GM23338 (cell line): ENCODE results near the gene FHIT. TPM values are rescaled to one million over a fixed set of nuclear protein-coding genes. Genes with fewer than 3 reads are reported as not detected.

Experiments used
- ATAC-seq: fragments of 200-7000 bp; cut with Tn5 transposase; 3 replicates; pipeline ENCODE4 v1.9.1; 2020
- DNase-seq: peaks from one replicate; pipeline ENCODE4 v3.0.0-alpha.2; 2015; ENCODE audit warnings: low spot score
- H2AFZ ChIP-seq: fragments of 200-600 bp; sonication (generic); 2 replicates; pipeline ENCODE4 v1.8.0; 2016; ENCODE audit warnings: antibody characterized with exemption, mild to moderate bottlenecking, moderate library complexity
- H3F3A ChIP-seq: fragments of 200-600 bp; sonication (generic); replicated peaks from 2 replicates; pipeline ENCODE4 v1.8.0; 2017; ENCODE audit warnings: antibody characterized with exemption, mixed run types, low read depth
- H3K27ac ChIP-seq: fragments of 200-600 bp; sonication (generic); 2 replicates; pipeline ENCODE4 v1.6.1; 2016; ENCODE audit warnings: low read depth
- H3K27me3 ChIP-seq: fragments of 200-600 bp; sonication (generic); 2 replicates; pipeline ENCODE4 v1.8.0; 2016; ENCODE audit warnings: mild to moderate bottlenecking, mixed run types, moderate library complexity; ENCODE audit not compliant: insufficient read depth
- H3K36me3 ChIP-seq: fragments of 200-600 bp; sonication (generic); 2 replicates; pipeline ENCODE4 v1.8.0; 2016; ENCODE audit warnings: mild to moderate bottlenecking; ENCODE audit not compliant: insufficient read depth
- H3K4me1 ChIP-seq: fragments of 200-600 bp; sonication (generic); 2 replicates; pipeline ENCODE4 v1.8.0; 2016; ENCODE audit warnings: mild to moderate bottlenecking, moderate library complexity; ENCODE audit not compliant: insufficient read depth
- H3K4me2 ChIP-seq: fragments of 200-600 bp; sonication (generic); 2 replicates; pipeline ENCODE4 v1.7.1; 2017; ENCODE audit warnings: mixed run types
- H3K4me3 ChIP-seq: fragments of 200-600 bp; sonication (generic); 2 replicates; pipeline ENCODE4 v1.6.1; 2016; ENCODE audit warnings: mixed run types
- H3K79me2 ChIP-seq: fragments of 200-600 bp; sonication (generic); replicated peaks from 2 replicates; pipeline ENCODE4 v1.8.0; 2017; ENCODE audit warnings: mild to moderate bottlenecking; ENCODE audit not compliant: insufficient read depth
- H3K9me2 ChIP-seq: fragments of 200-600 bp; sonication (generic); 2 replicates; pipeline ENCODE4 v1.8.0; 2017; ENCODE audit not compliant: insufficient read depth
- H4K20me1 ChIP-seq: fragments of 200-600 bp; sonication (generic); replicated peaks from 2 replicates; pipeline ENCODE4 v1.8.0; 2017; ENCODE audit warnings: mild to moderate bottlenecking; ENCODE audit not compliant: insufficient read depth
- H3K27ac Mint-ChIP-seq: 2 replicates; pipeline ENCODE4 v1.8.0; 2020; ENCODE audit warnings: inconsistent platforms, mild to moderate bottlenecking, moderate library complexity, mixed read lengths
- H3K27me3 Mint-ChIP-seq: 3 replicates; pipeline ENCODE4 v1.8.0; 2022; ENCODE audit warnings: low read depth, mild to moderate bottlenecking, moderate library complexity, mixed read lengths, inconsistent platforms; ENCODE audit not compliant: insufficient read depth, poor library complexity
- H3K36me3 Mint-ChIP-seq: 3 replicates; pipeline ENCODE4 v1.8.0; 2021; ENCODE audit warnings: low read depth, mild to moderate bottlenecking, inconsistent platforms, moderate library complexity, mixed read lengths
- H3K4me1 Mint-ChIP-seq: 3 replicates; pipeline ENCODE4 v1.8.0; 2020; ENCODE audit warnings: mild to moderate bottlenecking, inconsistent platforms, mixed read lengths
- H3K4me3 Mint-ChIP-seq: 3 replicates; pipeline ENCODE4 v1.8.0; 2021; ENCODE audit warnings: moderate library complexity, mild to moderate bottlenecking, inconsistent platforms, mixed read lengths
- H3K9me3 Mint-ChIP-seq: 3 replicates; pipeline ENCODE4 v1.8.0; 2020; ENCODE audit warnings: moderate library complexity, mild to moderate bottlenecking, inconsistent platforms, mixed read lengths
- CREB1 ChIP-seq: fragments of 250-450 bp; sonication (Bioruptor Pico); IDR thresholded peaks from 2 replicates; pipeline ENCODE4 v1.5.0; 2020; ENCODE audit warnings: low read depth, mild to moderate bottlenecking, moderate library complexity
- EZH2 ChIP-seq: fragments of 200-600 bp; sonication (generic); IDR thresholded peaks from one replicate; pipeline ENCODE4 v1.8.0; 2017; ENCODE audit warnings: antibody characterized with exemption, mild to moderate bottlenecking, low read depth; ENCODE audit not compliant: unreplicated experiment
- EZH2phosphoT487 ChIP-seq: fragments of 200-600 bp; sonication (generic); IDR thresholded peaks from one replicate; pipeline ENCODE4 v1.8.1; 2018; ENCODE audit warnings: antibody characterized with exemption; ENCODE audit not compliant: unreplicated experiment
- JUNB ChIP-seq: IDR thresholded peaks from one replicate; pipeline ENCODE4 v1.6.1; 2016; ENCODE audit warnings: antibody characterized with exemption; ENCODE audit not compliant: unreplicated experiment
- NANOG ChIP-seq: IDR thresholded peaks from 2 replicates; pipeline ENCODE4 v1.6.1; 2016; ENCODE audit warnings: antibody characterized with exemption, borderline replicate concordance
- POLR2AphosphoS5 ChIP-seq: IDR thresholded peaks from 2 replicates; pipeline ENCODE4 v1.6.1; 2016; ENCODE audit warnings: antibody characterized with exemption, low read depth
- STAT1 ChIP-seq: IDR thresholded peaks from one replicate; pipeline ENCODE4 v1.6.1; 2016; ENCODE audit warnings: antibody characterized with exemption; ENCODE audit not compliant: unreplicated experiment
- ZNF114 ChIP-seq: fragments of 250-450 bp; sonication (Bioruptor Pico); IDR thresholded peaks from 2 replicates; pipeline ENCODE4 v1.5.0; 2020; ENCODE audit warnings: mild to moderate bottlenecking, moderate library complexity
- ZNF331 ChIP-seq: fragments of 250-450 bp; sonication (Bioruptor Pico); IDR thresholded peaks from 2 replicates; pipeline ENCODE4 v1.5.0; 2020; ENCODE audit warnings: low read depth, mild to moderate bottlenecking, moderate library complexity
- polyA plus RNA-seq: library from polyadenylated mRNA; unstranded; fragments of >200 nt; fragmentation: Nextera tagmentation; extraction: Ambion mirVana; gene quantifications from 2 replicates; pipeline ENCODE4 v1.2.1, GENCODE V29; 2016
- total RNA-seq: library from RNA; depleted of rRNA; stranded (reverse); fragments of >200 nt; shearing (Covaris generic); gene quantifications from 2 replicates; pipeline ENCODE4 v1.2.3, GENCODE V29; 2014
- TF ChIP-seq, protein P1 (sequence below): fragments of 250-450 bp; sonication (Bioruptor Pico); IDR thresholded peaks from 2 replicates; pipeline ENCODE4 v1.5.0; 2020; ENCODE audit warnings: mild to moderate bottlenecking, moderate library complexity
- TF ChIP-seq, protein P2 (sequence below), 2 experiments: fragments of 200-600 bp in 1 of 2; sonication (generic) in 1 of 2; conservative IDR thresholded peaks; 2 replicates each; pipeline versions ENCODE4 v1.5.1 to v1.6.1; 2016 to 2017; ENCODE audit warnings: antibody characterized with exemption in 2 of 2, low read depth in 2 of 2, mild to moderate bottlenecking in 2 of 2, moderate library complexity in 1 of 2
- TF ChIP-seq, protein P3 (sequence below): IDR thresholded peaks from 2 replicates; pipeline ENCODE4 v1.6.1; 2016; ENCODE audit warnings: antibody characterized with exemption
- TF ChIP-seq, protein P4 (sequence below): IDR thresholded peaks from one replicate; pipeline ENCODE4 v1.6.1; 2018; ENCODE audit warnings: antibody characterized with exemption; ENCODE audit not compliant: unreplicated experiment

The FHIT gene
- total and polyA plus RNA-seq, 2 experiments from 2014 or later = 3.0 to 8.3 TPM

- Mint-ChIP-seq H3K4me1 (peaks cover 5% of the 10 kb centered on the region; the same call in 2 of the 3 replicates), H3K27ac (no peak overlapping the region), H3K4me3 (no peak overlapping the region), H3K27me3 (no peaks in the 10 kb centered on the region), H3K9me3 (no peaks in the 10 kb centered on the region), H3K36me3 (no peaks in the 10 kb centered on the region)
- TF ChIP-seq, protein P1, sequence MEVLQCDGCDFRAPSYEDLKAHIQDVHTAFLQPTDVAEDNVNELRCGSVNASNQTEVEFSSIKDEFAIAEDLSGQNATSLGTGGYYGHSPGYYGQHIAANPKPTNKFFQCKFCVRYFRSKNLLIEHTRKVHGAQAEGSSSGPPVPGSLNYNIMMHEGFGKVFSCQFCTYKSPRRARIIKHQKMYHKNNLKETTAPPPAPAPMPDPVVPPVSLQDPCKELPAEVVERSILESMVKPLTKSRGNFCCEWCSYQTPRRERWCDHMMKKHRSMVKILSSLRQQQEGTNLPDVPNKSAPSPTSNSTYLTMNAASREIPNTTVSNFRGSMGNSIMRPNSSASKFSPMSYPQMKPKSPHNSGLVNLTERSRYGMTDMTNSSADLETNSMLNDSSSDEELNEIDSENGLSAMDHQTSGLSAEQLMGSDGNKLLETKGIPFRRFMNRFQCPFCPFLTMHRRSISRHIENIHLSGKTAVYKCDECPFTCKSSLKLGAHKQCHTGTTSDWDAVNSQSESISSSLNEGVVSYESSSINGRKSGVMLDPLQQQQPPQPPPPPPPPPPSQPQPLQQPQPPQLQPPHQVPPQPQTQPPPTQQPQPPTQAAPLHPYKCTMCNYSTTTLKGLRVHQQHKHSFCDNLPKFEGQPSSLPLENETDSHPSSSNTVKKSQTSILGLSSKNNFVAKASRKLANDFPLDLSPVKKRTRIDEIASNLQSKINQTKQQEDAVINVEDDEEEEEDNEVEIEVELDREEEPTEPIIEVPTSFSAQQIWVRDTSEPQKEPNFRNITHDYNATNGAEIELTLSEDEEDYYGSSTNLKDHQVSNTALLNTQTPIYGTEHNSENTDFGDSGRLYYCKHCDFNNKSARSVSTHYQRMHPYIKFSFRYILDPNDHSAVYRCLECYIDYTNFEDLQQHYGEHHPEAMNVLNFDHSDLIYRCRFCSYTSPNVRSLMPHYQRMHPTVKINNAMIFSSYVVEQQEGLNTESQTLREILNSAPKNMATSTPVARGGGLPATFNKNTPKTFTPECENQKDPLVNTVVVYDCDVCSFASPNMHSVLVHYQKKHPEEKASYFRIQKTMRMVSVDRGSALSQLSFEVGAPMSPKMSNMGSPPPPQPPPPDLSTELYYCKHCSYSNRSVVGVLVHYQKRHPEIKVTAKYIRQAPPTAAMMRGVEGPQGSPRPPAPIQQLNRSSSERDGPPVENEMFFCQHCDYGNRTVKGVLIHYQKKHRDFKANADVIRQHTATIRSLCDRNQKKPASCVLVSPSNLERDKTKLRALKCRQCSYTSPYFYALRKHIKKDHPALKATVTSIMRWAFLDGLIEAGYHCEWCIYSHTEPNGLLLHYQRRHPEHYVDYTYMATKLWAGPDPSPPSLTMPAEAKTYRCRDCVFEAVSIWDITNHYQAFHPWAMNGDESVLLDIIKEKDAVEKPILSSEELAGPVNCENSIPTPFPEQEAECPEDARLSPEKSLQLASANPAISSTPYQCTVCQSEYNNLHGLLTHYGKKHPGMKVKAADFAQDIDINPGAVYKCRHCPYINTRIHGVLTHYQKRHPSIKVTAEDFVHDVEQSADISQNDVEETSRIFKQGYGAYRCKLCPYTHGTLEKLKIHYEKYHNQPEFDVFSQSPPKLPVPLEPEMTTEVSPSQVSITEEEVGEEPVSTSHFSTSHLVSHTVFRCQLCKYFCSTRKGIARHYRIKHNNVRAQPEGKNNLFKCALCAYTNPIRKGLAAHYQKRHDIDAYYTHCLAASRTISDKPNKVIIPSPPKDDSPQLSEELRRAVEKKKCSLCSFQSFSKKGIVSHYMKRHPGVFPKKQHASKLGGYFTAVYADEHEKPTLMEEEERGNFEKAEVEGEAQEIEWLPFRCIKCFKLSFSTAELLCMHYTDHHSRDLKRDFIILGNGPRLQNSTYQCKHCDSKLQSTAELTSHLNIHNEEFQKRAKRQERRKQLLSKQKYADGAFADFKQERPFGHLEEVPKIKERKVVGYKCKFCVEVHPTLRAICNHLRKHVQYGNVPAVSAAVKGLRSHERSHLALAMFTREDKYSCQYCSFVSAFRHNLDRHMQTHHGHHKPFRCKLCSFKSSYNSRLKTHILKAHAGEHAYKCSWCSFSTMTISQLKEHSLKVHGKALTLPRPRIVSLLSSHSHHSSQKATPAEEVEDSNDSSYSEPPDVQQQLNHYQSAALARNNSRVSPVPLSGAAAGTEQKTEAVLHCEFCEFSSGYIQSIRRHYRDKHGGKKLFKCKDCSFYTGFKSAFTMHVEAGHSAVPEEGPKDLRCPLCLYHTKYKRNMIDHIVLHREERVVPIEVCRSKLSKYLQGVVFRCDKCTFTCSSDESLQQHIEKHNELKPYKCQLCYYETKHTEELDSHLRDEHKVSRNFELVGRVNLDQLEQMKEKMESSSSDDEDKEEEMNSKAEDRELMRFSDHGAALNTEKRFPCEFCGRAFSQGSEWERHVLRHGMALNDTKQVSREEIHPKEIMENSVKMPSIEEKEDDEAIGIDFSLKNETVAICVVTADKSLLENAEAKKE (CRISPR knock-in tag) = no peak
- TF ChIP-seq, protein P2, sequence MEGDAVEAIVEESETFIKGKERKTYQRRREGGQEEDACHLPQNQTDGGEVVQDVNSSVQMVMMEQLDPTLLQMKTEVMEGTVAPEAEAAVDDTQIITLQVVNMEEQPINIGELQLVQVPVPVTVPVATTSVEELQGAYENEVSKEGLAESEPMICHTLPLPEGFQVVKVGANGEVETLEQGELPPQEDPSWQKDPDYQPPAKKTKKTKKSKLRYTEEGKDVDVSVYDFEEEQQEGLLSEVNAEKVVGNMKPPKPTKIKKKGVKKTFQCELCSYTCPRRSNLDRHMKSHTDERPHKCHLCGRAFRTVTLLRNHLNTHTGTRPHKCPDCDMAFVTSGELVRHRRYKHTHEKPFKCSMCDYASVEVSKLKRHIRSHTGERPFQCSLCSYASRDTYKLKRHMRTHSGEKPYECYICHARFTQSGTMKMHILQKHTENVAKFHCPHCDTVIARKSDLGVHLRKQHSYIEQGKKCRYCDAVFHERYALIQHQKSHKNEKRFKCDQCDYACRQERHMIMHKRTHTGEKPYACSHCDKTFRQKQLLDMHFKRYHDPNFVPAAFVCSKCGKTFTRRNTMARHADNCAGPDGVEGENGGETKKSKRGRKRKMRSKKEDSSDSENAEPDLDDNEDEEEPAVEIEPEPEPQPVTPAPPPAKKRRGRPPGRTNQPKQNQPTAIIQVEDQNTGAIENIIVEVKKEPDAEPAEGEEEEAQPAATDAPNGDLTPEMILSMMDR (conservative IDR thresholded peaks at IDR 0.05; ENCODE audit: low read depth in 2 of 2) = no peak
- TF ChIP-seq STAT1 = no peak
- TF ChIP-seq JUNB = no peak
- TF ChIP-seq, protein P3, sequence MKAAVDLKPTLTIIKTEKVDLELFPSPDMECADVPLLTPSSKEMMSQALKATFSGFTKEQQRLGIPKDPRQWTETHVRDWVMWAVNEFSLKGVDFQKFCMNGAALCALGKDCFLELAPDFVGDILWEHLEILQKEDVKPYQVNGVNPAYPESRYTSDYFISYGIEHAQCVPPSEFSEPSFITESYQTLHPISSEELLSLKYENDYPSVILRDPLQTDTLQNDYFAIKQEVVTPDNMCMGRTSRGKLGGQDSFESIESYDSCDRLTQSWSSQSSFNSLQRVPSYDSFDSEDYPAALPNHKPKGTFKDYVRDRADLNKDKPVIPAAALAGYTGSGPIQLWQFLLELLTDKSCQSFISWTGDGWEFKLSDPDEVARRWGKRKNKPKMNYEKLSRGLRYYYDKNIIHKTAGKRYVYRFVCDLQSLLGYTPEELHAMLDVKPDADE = no peak
- no peak for TF ChIP-seq EZH2phosphoT487
- no peak for TF ChIP-seq EZH2
- no peak for TF ChIP-seq CREB1 (CRISPR knock-in tag)
- TF ChIP-seq ZNF331 (CRISPR knock-in tag) = no peak
- TF ChIP-seq, protein P4, sequence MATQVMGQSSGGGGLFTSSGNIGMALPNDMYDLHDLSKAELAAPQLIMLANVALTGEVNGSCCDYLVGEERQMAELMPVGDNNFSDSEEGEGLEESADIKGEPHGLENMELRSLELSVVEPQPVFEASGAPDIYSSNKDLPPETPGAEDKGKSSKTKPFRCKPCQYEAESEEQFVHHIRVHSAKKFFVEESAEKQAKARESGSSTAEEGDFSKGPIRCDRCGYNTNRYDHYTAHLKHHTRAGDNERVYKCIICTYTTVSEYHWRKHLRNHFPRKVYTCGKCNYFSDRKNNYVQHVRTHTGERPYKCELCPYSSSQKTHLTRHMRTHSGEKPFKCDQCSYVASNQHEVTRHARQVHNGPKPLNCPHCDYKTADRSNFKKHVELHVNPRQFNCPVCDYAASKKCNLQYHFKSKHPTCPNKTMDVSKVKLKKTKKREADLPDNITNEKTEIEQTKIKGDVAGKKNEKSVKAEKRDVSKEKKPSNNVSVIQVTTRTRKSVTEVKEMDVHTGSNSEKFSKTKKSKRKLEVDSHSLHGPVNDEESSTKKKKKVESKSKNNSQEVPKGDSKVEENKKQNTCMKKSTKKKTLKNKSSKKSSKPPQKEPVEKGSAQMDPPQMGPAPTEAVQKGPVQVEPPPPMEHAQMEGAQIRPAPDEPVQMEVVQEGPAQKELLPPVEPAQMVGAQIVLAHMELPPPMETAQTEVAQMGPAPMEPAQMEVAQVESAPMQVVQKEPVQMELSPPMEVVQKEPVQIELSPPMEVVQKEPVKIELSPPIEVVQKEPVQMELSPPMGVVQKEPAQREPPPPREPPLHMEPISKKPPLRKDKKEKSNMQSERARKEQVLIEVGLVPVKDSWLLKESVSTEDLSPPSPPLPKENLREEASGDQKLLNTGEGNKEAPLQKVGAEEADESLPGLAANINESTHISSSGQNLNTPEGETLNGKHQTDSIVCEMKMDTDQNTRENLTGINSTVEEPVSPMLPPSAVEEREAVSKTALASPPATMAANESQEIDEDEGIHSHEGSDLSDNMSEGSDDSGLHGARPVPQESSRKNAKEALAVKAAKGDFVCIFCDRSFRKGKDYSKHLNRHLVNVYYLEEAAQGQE = no peak
- TF ChIP-seq ZNF114 = no peak
- TF ChIP-seq NANOG = no peak
- TF ChIP-seq POLR2AphosphoS5 = no peak
- no peak overlapping the region for H3K27ac ChIP-seq
- no peaks in the 10 kb centered on the region for H3K36me3 ChIP-seq
- H3F3A ChIP-seq = no peaks in the 10 kb centered on the region
- no peaks in the 10 kb centered on the region for H3K79me2 ChIP-seq
- DNase-seq (no peak), ATAC-seq (no peak)
- H3K27me3 ChIP-seq = no peaks in the 10 kb centered on the region
- no peak overlapping the region for H3K4me2 ChIP-seq
- no peaks in the 10 kb centered on the region for H3K9me2 ChIP-seq
- H2AFZ ChIP-seq = no peak overlapping the region
- H3K4me1 ChIP-seq = 0 out of 2 replicates have a peak, but pooled peaks cover under 1% of the 10 kb centered on the region
- no peaks in the 10 kb centered on the region for H4K20me1 ChIP-seq
- H3K4me3 ChIP-seq = no peak overlapping the region
Measured at GRCh38 chr3:61231693-61232092, 19.6 kb downstream of the FHIT start.
